HG02642 (cell line): Measurements from ENCODE around the gene EMC6.
"Not testable (repeated sequence)": the region's sequence is repeated elsewhere in the genome, so short reads cannot be mapped to it uniquely, and the experiment has no call there.

Experiments used
- ATAC-seq: cut with Tn5 transposase; IDR thresholded peaks from one replicate; pipeline ENCODE4 v1.9.1; 2021; ENCODE audit warnings: mild to moderate bottlenecking; ENCODE audit not compliant: unreplicated experiment, poor library complexity

Gene EMC6

GRCh38 chr17:3679531-3680126, 11.0 kb downstream of the EMC6 start:
- ATAC-seq, result no peak

DNA sequence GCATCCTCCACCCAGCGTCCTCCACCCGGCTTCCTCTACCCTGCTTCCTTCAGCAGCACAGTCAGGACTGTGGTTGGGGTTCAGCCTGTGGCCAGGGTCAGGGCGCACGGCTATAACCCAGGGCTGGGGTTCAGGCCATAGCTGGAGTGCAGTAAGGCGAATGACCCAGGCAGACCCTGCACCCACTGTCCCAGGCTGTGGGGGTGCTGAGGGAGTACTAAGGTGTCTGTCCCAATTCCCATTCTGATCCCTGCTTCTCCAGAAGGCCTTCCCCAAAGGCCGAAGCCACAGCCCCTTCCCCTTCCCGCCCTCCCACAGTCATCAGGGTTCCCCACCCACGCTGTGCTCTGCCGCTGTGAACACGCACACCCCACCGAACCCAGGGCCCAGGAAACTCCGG, 12.4 kb downstream of the EMC6 start:
- ATAC-seq, result no peak

GRCh38 chr17:3681565-3681964, 13.0 kb downstream of the EMC6 start:
- ATAC-seq, result no peak

DNA sequence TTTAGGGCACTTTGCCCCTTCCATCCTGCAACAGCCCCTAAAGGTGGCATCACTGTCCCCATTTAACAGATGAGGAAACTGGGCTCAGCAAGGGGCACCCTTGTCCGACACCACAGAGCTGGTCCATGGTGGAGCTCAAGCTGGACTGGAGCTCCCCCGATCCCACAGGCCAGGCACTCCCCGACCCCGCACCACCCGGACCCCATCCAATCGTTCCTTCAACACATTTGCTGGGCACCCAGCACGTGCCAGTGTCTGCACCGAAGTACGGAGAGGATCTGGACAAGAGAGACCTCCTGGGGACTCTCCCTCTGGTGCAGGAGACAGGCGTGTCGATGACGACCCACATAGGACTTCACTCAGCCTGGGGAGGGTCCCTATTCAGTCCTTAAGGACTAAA, 13.4 kb downstream of the EMC6 start:
- ATAC-seq, result no peak

DNA sequence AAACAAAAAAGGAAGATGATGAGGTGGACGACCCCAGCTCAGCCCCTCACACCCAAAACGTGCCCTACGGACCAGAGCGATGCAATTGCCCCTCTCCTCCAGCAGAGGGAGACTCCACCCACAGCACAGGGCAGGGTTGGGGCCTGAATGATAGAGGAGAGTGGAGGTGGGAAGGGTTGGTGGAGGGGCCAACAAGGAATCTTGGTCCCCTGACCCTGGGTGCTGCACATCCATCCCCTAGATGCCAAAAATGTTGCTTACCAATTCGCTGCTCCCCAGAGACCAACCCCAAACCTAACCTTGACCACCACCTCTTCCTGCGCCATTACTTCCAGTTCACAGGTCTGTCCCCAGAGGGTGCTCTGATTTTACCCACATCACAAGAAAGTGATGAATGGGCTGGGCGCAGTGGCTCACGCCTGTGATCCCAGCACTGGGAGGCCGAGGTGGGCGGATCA, 14.5 kb downstream of the EMC6 start:
- peak; percentile 61 for ATAC-seq

DNA sequence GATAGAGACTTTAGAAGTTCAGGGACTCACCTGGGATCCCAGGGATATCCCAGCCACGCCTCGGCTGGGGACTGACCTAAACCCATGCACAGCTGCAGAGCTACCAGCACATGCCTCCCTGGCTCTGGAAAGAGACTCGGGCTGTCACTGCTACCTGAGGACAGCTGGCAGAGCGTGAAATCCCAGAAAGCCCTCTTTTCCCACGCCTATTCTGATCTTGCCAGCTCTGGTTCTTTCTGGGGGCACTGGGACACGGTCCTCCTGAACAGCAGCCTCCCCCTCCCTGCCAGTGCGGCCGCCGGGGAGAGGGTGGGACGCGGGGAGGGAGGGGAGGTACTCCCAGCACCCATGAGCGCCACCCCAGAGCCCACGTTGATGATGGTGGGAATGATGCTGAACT, 16.6 kb downstream of the EMC6 start:
- ATAC-seq, result no peak

GRCh38 chr17:3688027-3688553, 19.5 kb downstream of the EMC6 start:
- no peak for ATAC-seq

DNA sequence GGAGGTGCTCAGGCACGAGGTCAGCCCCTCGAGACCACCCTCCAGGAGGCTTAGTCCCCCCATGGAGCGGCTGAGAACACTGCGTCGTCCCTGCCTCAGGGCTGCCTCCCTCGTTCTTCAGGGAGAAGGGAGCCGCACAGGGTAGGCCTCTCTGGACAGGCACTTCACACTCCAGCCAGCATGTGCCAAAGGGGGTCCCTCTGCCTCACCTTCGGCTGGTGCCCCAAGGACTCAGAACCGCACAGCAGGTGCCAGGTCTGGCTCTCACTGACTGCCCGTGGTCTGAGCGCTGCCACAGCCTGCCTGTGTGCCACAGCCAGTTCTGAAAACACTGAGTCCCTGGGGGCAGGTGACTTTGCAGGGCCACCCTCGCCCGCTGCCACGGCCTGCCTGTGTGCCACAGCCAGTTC, 20.2 kb downstream of the EMC6 start:
- ATAC-seq, result no peak

GRCh38 chr17:3689262-3690093, 20.9 kb downstream of the EMC6 start:
- ATAC-seq, result no peak

DNA sequence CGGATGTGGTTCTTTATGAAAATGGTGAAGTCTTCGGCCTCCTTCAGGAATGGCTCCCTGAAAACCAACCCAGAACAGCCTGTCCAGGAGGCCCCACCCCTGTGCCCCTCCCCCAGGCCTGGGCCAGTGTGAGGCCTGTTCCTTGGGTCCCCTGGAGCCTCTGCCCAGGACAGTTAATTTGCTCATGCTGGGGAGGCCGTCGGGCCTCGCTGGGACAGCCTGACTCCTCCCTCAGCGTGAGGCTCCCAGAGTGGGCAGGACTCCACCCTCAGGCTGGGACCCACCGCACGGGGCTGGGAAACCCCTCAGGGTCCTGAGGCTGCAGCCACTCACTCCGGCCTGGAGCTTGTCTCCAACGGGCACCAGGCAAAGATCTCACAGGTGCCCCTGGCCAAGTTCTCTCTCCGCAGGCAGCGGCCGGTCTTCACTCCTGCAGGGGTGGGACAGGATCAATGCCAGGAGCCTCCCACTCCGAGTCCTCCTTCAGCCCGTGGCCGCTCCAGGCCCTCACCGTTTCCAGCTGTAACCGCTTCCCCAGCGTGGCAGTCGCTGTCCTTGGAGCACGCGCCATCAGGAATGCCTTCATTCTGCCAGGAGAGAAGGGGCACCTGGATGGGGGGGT, 21.6 kb downstream of the EMC6 start:
- ATAC-seq, result no peak

DNA sequence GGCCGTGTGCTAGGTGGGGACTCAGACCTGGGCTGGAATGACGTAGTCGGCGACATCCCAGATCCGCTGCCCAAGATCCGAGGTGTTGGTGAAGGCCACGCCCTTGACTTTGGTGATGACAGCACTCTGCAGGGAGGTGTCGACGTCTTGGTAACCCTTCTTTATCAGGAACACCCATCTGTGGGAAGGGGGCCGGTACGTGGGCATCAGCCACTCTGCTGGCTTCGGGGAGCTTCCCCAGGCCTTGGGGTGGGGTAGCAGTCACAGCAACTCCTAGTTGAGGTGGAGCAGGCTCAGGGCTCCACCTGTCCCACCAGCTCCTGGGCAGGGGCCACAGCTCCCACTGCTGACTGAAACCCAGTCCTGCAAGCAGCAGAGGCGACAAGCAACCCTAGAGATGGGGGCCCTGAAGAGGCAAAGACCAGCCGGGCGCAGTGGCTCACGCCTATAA, 23.0 kb downstream of the EMC6 start:
- no peak for ATAC-seq

DNA sequence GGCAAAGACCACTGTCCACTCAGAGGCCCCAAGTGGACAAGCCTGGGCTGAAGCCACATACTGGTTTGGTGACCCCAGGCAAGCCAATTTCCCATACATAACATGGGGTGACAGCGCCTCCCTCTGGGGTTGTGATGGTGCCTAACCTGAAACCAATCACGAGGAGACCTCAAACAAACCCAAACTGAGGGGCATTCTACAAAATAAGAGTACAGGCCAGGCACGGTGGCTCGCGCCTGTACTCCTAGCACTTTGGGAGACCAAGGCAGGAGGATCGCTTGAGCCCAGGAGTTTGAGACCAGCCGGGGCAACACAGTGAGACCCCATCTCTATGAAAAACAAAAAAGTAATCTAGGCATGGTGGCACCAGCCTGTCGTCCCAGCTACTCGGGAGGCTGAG, 23.7 kb downstream of the EMC6 start:
- no peak for ATAC-seq

GRCh38 chr17:3693141-3693540, 24.5 kb downstream of the EMC6 start:
- ATAC-seq, result no peak

DNA sequence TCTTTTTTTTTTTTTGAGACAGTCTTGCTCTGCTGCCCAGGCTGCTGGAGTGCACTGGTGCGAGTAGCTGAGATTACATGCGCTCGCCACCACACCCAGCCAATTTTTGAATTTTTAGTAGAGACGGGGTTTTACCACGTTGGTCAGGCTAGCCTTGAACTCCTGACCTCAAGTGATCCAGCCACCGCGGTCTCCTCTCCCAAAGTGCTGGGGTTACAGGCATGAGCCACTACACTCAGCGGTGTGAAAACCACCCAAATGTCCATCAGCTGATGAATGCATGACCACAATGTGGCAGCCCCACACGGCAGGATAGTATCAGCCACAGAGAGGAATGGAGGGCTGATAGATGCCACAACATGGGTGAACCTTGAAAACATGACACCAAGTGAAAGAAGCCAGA, 25.2 kb downstream of the EMC6 start:
- peak; percentile 48 for ATAC-seq

GRCh38 chr17:3695129-3695722, 26.6 kb downstream of the EMC6 start:
- ATAC-seq, result no peak

- no peak for ATAC-seq
These were observed 27.3 kb downstream of the EMC6 start, which contains the start of gene P2RX5 for GRCh38 chr17:3695723-3696411. P2RX5 (minus strand) TSS chr17:3696155; CDS start chr17:3696005, 150 bp downstream.

DNA sequence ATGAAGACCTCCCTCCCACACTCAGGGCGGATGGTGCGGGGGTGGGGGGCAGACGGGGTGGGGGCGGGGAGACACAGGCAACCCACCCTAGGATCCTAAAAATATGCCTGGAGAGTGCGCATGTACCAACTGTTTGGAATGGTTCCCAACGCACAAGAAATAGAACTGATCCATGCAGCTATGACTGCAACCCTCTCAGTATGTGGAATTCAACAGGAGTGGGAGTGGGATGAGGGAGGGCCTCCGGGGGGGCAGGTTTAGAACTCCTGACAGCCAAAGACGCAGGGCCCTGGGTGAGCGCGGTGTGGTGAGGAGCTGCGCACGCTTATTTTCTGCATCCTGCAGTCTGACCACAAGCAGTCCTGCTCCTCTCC, 28.5 kb downstream of the EMC6 start:
- ATAC-seq, result no peak

DNA sequence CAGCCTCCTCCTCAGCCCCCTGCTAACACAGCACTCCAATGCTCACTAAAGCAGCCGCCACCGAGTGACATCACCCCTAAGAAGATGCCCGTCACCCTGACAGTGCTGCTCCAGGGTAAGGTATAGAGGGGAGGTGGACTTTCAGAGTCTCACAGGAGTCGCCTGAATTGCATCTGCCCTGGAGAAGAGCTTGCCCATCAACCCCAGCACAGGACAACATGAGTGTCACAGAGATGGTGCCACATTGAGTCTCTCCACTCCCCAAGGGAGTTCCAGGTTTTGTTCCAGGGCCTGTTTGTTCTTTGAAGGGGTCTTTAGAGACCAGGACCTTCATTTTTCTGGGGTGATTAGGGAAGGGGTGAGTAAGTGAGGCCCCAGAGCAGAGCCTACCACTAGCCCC, 29.5 kb downstream of the EMC6 start:
- ATAC-seq, result no peak

- no peak for ATAC-seq
These were observed 31.3 kb downstream of the EMC6 start for GRCh38 chr17:3699951-3700350.

- not testable (repeated sequence) for ATAC-seq
These were observed 33.5 kb downstream of the EMC6 start for GRCh38 chr17:3702041-3702539.
